OCI-LY1 (cell line): ENCODE results near the gene FBXO34.

ENCODE experiments used
- H2AFZ ChIP-seq: fragments of 200-600 bp; sonication (generic), shearing (Covaris generic); 2 replicates; pipeline ENCODE4 v1.6.0; 2014; ENCODE audit warnings: antibody characterized with exemption, mild to moderate bottlenecking, low read length
- H3F3A ChIP-seq: fragments of 200-600 bp; sonication (generic), shearing (Covaris generic); 2 replicates; pipeline ENCODE4 v1.6.0; 2014; ENCODE audit warnings: mild to moderate bottlenecking, antibody characterized with exemption, low read length, moderate library complexity; ENCODE audit not compliant: insufficient read depth
- H3K27ac ChIP-seq: fragments of 200-600 bp; sonication (generic); 2 replicates; pipeline ENCODE4 v1.5.1; 2014; ENCODE audit warnings: low read length, mixed run types, mild to moderate bottlenecking, low read depth; ENCODE audit not compliant: poor library complexity, severe bottlenecking
- H3K27me3 ChIP-seq: fragments of 200-600 bp; sonication (generic); 2 replicates; pipeline ENCODE4 v1.6.0; 2014; ENCODE audit warnings: antibody characterized with exemption, mild to moderate bottlenecking, low read length, moderate library complexity; ENCODE audit not compliant: insufficient read depth
- H3K36me3 ChIP-seq: fragments of 200-600 bp; sonication (generic); 2 replicates; pipeline ENCODE4 v1.6.1; 2014; ENCODE audit warnings: mild to moderate bottlenecking, antibody characterized with exemption, low read length, moderate library complexity, mixed read lengths; ENCODE audit not compliant: insufficient read depth
- H3K4me1 ChIP-seq: fragments of 200-600 bp; sonication (generic); 2 replicates; pipeline ENCODE4 v1.5.1; 2014; ENCODE audit warnings: mild to moderate bottlenecking, low read length, moderate library complexity; ENCODE audit not compliant: insufficient read depth, severe bottlenecking
- H3K4me2 ChIP-seq: fragments of 200-600 bp; sonication (generic), shearing (Covaris generic); 2 replicates; pipeline ENCODE4 v1.6.1; 2014; ENCODE audit warnings: low read length
- H3K4me3 ChIP-seq: fragments of 200-600 bp; sonication (generic); 2 replicates; pipeline ENCODE4 v1.5.1; 2014; ENCODE audit warnings: low read length, low read depth, mild to moderate bottlenecking, mixed read lengths; ENCODE audit not compliant: poor library complexity, severe bottlenecking
- H3K79me2 ChIP-seq: fragments of 200-600 bp; shearing (Covaris generic); 2 replicates; pipeline ENCODE4 v1.6.1; 2016; ENCODE audit warnings: mixed run types, low read length, mixed read lengths; ENCODE audit not compliant: insufficient read depth
- H3K9ac ChIP-seq: fragments of 200-600 bp; sonication (generic), shearing (Covaris generic); 2 replicates; pipeline ENCODE4 v1.6.1; 2014; ENCODE audit warnings: mild to moderate bottlenecking, low read length, mixed read lengths
- H3K9me2 ChIP-seq: fragments of 200-600 bp; sonication (generic), shearing (Covaris generic); 2 replicates; pipeline ENCODE4 v1.6.1; 2014; ENCODE audit warnings: low read depth, mild to moderate bottlenecking, low read length, mixed read lengths
- H3K9me3 ChIP-seq: fragments of 200-600 bp; shearing (Covaris generic); 2 replicates; pipeline ENCODE4 v1.6.1; 2014; ENCODE audit warnings: low read length, mixed read lengths
- H4K20me1 ChIP-seq: fragments of 200-600 bp; sonication (generic), shearing (Covaris generic); 2 replicates; pipeline ENCODE4 v1.6.0; 2016; ENCODE audit warnings: mild to moderate bottlenecking, low read length; ENCODE audit not compliant: insufficient read depth
- EZH2 ChIP-seq: fragments of 200-600 bp; sonication (generic), shearing (Covaris generic); IDR thresholded peaks from 2 replicates; pipeline ENCODE4 v1.8.0; 2017; ENCODE audit warnings: borderline replicate concordance, mixed run types, mild to moderate bottlenecking, antibody characterized with exemption, low read length, moderate library complexity, mixed read lengths
- TF ChIP-seq, protein P1 (sequence below): fragments of 200-600 bp; sonication (generic), shearing (Covaris generic); IDR thresholded peaks from 2 replicates; pipeline ENCODE4 v1.5.1; 2017; ENCODE audit warnings: mild to moderate bottlenecking, antibody characterized with exemption, low read length, moderate library complexity, mixed read lengths

The FBXO34 gene

DNA sequence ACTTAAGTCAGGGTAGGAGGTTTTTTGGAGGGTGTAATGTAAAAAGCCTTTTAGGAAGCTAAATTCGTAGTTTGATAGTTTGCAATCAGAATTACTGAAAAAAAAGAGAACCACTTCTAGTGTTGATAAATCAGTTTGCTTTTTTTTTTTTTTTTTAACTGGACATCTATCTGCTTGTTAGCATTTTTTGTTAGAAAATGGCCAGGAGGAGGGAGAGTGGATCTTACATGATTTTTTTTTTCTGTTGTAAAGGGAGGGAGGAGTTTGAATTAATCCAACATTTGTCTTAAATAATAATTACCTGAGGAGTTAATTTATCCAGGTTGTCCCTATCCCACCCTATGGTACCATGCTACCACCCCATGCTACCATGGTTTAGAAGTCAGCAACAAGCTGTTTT, 1.2 kb downstream of the FBXO34 start:
- TF ChIP-seq, protein P1, sequence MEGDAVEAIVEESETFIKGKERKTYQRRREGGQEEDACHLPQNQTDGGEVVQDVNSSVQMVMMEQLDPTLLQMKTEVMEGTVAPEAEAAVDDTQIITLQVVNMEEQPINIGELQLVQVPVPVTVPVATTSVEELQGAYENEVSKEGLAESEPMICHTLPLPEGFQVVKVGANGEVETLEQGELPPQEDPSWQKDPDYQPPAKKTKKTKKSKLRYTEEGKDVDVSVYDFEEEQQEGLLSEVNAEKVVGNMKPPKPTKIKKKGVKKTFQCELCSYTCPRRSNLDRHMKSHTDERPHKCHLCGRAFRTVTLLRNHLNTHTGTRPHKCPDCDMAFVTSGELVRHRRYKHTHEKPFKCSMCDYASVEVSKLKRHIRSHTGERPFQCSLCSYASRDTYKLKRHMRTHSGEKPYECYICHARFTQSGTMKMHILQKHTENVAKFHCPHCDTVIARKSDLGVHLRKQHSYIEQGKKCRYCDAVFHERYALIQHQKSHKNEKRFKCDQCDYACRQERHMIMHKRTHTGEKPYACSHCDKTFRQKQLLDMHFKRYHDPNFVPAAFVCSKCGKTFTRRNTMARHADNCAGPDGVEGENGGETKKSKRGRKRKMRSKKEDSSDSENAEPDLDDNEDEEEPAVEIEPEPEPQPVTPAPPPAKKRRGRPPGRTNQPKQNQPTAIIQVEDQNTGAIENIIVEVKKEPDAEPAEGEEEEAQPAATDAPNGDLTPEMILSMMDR = no peak
- TF ChIP-seq EZH2 = no peak
- Histone ChIP-seq H3K36me3 (no peaks in the 10 kb centered on the region), H3F3A (no peaks in the 10 kb centered on the region), H3K9me3 (no peaks in the 10 kb centered on the region), H3K27ac (peak overlapping the region; percentile 71), H3K4me3 (peak overlapping the region; percentile 95), H3K9ac (peak overlapping the region; percentile 89), H3K79me2 (peaks cover 55% of the 10 kb centered on the region), H2AFZ (no peak overlapping the region), H3K4me2 (peak overlapping the region; percentile 97), H3K9me2 (no peaks in the 10 kb centered on the region), H3K27me3 (no peaks in the 10 kb centered on the region), H4K20me1 (no peaks in the 10 kb centered on the region), H3K4me1 (peaks cover 58% of the 10 kb centered on the region)

DNA sequence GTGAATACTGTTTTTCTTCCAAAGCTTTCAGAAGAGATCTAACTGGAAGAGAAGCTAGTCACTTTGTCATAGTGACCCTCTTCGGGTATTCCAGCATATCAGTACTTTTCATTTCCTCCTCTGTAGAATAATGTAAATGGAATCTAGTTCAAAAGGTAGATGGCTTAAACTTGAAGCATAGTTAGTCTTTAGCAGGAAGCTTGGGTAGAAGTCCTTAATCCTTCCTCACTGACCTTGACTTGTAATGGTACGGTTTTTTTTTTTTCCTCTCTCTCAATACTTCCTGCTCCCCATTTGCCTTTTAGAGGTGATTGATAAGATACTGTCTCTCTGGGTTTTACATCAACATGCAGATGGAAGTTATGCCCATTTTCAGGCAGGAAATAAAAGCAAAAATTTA, 1.7 kb downstream of the FBXO34 start:
- H3K4me1 ChIP-seq = peaks cover 63% of the 10 kb centered on the region
- H3K27me3 ChIP-seq = no peaks in the 10 kb centered on the region
- H3K27ac ChIP-seq = peak overlapping the region; percentile 71
- H3K36me3 ChIP-seq = no peaks in the 10 kb centered on the region
- H3K4me2 ChIP-seq = peak overlapping the region; percentile 97
- peaks cover 58% of the 10 kb centered on the region for H3K79me2 ChIP-seq
- H2AFZ ChIP-seq = no peak overlapping the region
- H3K4me3 ChIP-seq = peak overlapping the region; percentile 95
- no peaks in the 10 kb centered on the region for H3F3A ChIP-seq
- no peaks in the 10 kb centered on the region for H3K9me2 ChIP-seq
- H4K20me1 ChIP-seq = no peaks in the 10 kb centered on the region
- peak overlapping the region; percentile 89 for H3K9ac ChIP-seq
- TF ChIP-seq EZH2 = no peak
- TF ChIP-seq, protein P1 = no peak
- H3K9me3 ChIP-seq = no peaks in the 10 kb centered on the region

DNA sequence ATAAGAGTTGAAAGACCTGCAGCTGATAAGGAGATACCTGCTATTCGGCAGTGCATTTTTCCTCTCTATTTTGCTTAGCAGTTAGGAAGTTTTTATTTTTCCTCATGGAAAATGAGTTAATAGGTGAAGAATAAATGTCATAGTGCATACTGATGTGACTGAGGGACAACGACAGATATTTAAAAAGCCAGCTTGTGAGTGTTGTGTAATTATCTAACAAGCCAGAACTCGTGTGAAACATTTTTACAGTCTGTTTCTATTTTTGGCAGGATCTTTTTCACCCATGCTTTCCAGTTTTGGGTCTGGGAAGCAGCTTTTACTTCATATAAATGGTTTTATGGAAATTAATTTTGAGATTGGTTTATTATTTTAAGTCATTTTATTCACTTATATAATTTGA, 2.9 kb downstream of the FBXO34 start:
- H3K4me2 ChIP-seq = peak overlapping the region; percentile 97

More for the DNA sequence above, 2.9 kb downstream of the FBXO34 start:
- H3K4me3 ChIP-seq = peak overlapping the region; percentile 95
- H3K9ac ChIP-seq = no peak overlapping the region; the same call in 1 of the 2 replicates
- H3K27me3 ChIP-seq = no peaks in the 10 kb centered on the region
- no peaks in the 10 kb centered on the region for H4K20me1 ChIP-seq
- peak overlapping the region; percentile 71 for H3K27ac ChIP-seq
- peaks cover 71% of the 10 kb centered on the region for H3K4me1 ChIP-seq
- H3K79me2 ChIP-seq = peaks cover 69% of the 10 kb centered on the region
- H3K36me3 ChIP-seq = peaks cover 3% of the 10 kb centered on the region; the same call in 1 of the 2 replicates
- H3K9me3 ChIP-seq = no peaks in the 10 kb centered on the region
- no peak overlapping the region for H2AFZ ChIP-seq
- no peaks in the 10 kb centered on the region for H3F3A ChIP-seq
- H3K9me2 ChIP-seq = no peaks in the 10 kb centered on the region
- TF ChIP-seq, protein P1 = no peak
- no peak for TF ChIP-seq EZH2
